GM18861 (cell line): Measurements from ENCODE around the gene TMEM184A.
"Not testable (repeated sequence)": the region's sequence is repeated elsewhere in the genome, so short reads cannot be mapped to it uniquely, and the experiment has no call there.

ENCODE experiments used
- ATAC-seq: cut with Tn5 transposase; IDR thresholded peaks from one replicate; pipeline ENCODE4 v1.9.1; 2021; ENCODE audit not compliant: unreplicated experiment

The TMEM184A gene

GRCh38 chr7:1529383-1530116 is 26.5 kb downstream of the TMEM184A start:
- ATAC-seq = no peak

GRCh38 chr7:1526271-1526754 is 29.7 kb downstream of the TMEM184A start:
- no peak for ATAC-seq

GRCh38 chr7:1525409-1525808 is 30.6 kb downstream of the TMEM184A start:
- no peak for ATAC-seq

- ATAC-seq = no peak
These were observed 32.2 kb downstream of the TMEM184A start for GRCh38 chr7:1523844-1524243.

- no peak for ATAC-seq
These were observed 32.8 kb downstream of the TMEM184A start for GRCh38 chr7:1523208-1523607.

- no peak for ATAC-seq
These were observed 34.5 kb downstream of the TMEM184A start for GRCh38 chr7:1521456-1521855.

- no peak for ATAC-seq
These were observed 35.3 kb downstream of the TMEM184A start for GRCh38 chr7:1520539-1521234.

- not testable (repeated sequence) for ATAC-seq
These were observed 36.6 kb downstream of the TMEM184A start for GRCh38 chr7:1519322-1519922.

- ATAC-seq = no peak
These were observed 39.3 kb downstream of the TMEM184A start for GRCh38 chr7:1516586-1517251.

GRCh38 chr7:1515509-1515967 is 40.5 kb downstream of the TMEM184A start:
- ATAC-seq = not testable (repeated sequence)

GRCh38 chr7:1514995-1515401 is 41.0 kb downstream of the TMEM184A start:
- no peak for ATAC-seq

GRCh38 chr7:1514407-1514806 is 41.6 kb downstream of the TMEM184A start:
- ATAC-seq = no peak

- no peak for ATAC-seq
These were observed 42.3 kb downstream of the TMEM184A start for GRCh38 chr7:1513657-1514095.

- ATAC-seq = peak; percentile 43
These were observed 43.0 kb downstream of the TMEM184A start for GRCh38 chr7:1512781-1513656.

- no peak for ATAC-seq
These were observed 44.3 kb downstream of the TMEM184A start for GRCh38 chr7:1511444-1512422.

GRCh38 chr7:1510780-1511154 is 45.2 kb downstream of the TMEM184A start:
- ATAC-seq = no peak

GRCh38 chr7:1509226-1509625 is 46.8 kb downstream of the TMEM184A start:
- ATAC-seq = no peak

- no peak for ATAC-seq
These were observed 47.7 kb downstream of the TMEM184A start for GRCh38 chr7:1508277-1508758.
